Medulla oblongata (tissue), 1 donor: ENCODE data around the gene FSTL5.

Source experiments
- DNase-seq: peaks from one replicate; pipeline ENCODE4 v3.0.0-alpha.2; 2015; ENCODE audit errors: extremely low spot score

Gene FSTL5

DNA sequence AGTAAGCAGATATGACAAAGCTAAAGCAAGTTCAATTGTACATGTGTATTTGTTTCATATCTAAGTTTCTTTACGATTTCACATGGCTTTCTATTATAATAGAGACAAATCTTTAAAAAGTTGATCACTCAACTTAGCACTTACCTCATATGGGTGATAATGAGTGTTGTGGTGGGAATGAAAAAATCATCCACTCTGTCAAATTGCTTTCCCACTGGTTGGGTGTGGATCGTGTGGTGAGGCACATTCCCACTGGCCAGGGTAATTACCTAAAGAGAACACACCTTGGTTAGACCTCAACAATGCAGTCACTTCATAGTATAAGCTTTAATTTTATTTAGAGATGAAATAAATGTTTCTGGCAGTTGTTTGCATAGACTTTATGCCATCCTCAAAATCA lies 708.9 kb downstream of the FSTL5 start:
- DNase-seq: no peak

DNA sequence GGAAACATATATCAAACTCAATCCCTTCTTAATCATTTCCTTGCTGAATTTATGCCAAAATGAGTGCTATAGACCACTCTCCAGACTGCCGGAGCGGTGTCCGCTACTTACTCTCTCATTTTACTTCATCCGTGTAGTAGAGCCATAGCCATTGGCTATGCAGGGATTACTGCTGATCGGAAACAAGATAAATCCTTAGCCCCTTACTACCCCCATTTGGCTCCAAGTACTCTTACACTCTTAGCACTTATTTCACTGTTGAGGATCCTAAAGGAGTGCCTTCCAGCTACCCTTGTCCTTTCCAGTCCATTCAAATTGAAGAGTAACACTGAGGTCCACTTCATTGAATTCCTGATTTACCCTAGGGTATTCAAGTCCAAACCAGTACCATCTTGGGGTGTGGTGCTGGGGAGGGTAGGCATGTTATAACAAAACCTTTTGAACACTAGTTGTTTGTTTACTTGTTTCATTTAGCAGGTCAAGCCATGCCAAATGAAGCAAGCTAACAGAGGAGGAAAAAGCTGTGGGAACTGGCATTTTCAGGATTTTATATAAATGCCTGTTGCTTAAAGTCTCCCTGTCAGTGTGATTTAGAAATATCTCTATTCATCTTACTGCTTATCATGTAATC lies 715.1 kb downstream of the FSTL5 start:
- DNase-seq: no peak

DNA sequence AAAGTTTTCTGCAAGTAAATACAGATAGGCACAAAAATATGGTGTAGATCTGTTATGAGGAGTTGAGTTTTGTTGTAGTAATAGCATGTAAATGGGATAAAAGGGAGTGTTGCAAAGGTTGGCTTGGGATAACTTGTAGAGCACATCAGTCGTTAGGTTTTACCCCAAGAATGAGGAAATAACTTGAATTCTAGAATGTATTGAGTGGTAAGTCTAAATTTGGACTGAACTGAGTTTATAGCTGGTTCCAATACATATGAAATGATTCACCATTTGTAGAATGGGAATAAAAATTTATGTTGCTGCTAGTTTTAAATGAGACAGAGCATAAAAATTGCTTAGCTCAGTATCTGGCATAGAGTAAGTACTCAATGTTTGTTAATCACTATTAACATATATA lies 719.2 kb downstream of the FSTL5 start:
- DNase-seq: no peak

DNA sequence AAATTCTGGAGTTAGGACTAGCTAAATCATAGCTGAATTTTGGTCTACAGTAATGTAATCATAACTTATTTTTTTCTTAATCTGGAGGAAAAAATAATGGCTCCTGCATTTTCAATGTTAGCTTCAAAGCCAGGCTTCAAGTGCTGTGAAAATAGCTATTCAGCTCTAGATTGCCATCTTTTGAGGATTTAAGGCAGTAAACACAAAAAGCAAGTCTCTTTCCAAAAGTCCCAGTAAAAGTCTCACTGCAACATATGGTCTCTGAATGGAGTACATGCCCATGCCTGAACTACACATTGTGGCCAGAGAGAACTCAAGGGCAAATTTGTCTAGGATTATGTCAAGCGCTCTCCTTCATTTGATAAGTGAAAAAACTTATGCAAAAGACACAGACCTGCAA lies 720.9 kb downstream of the FSTL5 start:
- peak; percentile 7 for DNase-seq

- DNase-seq: no peak
These were observed 725.7 kb downstream of the FSTL5 start for GRCh38 chr4:161438096-161438495.

GRCh38 chr4:161428180-161428965 lies 735.4 kb downstream of the FSTL5 start:
- DNase-seq: no peak

DNA sequence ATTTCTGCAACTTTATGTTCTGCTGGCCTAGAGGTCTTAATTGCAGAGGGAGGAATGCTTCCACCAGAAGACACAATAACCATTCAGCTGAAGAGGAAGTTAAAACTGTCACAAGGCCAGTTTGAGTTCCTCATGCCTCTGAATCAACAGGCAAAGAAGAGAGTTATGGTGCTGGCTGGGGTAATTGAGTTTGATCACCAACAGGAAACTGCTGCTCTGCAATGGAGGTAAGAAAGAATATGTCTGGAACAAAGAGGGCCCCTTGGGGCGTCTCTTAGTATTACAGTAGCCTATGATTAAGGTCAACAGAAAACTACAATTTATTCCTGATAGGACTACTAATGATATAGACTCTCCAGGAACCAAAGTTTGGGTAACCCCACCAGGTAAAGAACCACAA lies 744.0 kb downstream of the FSTL5 start:
- peak; percentile 20 for DNase-seq

DNA sequence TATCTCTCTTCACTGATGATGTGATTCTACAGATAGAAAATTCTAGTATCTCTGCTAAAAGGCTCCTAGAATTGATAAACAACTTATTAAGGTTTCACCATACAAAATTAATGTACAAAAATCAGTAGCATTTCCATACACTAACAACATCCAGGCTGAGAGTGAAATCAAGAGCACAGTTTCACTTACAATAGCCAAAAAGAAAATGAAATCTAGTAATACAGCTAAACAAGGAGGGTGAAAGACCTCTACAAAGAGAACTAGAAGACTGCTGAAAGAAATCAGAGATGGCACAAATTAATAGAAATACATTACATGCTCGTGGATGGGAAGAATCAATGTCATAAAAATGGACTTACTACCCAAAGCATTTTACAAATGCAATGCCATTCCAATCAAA lies 751.9 kb downstream of the FSTL5 start:
- DNase-seq: no peak

DNA sequence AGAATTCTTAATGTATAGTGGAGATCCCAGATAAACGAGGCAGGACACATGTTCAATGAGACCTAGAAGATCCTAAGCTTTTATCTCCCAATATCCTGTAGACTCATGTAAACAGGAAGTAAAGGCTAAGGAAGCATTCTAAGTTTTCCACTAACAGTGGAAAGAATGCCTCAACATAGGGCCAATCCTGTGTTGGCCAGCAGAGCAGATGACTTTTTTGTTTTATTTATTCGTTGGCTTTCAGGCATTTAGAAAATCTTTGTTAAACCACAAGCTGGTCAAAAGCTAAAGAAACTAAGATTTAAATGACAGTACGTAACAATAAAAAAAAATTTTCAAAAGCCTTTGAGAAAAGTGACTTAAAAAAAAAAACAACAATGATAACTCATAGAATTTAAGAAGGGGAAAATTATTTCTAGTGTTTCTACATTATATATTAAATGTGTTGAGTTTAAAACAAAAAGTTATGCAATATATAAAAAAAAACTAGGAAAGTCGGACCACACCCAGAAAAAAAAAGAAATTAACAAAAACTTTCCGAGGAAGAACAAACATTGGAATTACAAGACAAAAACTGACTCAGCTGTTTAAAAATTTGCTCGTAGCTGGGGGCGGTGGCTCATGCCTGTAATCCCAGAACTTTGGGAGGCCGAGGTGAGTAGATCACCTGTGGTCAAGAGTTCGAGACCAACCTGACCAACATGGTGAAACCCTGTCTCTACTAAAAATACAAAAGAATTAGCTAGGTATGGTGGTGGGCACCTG lies 759.3 kb downstream of the FSTL5 start:
- no peak for DNase-seq

- DNase-seq: no peak
These were observed 760.0 kb downstream of the FSTL5 start for GRCh38 chr4:161403781-161404180.

DNA sequence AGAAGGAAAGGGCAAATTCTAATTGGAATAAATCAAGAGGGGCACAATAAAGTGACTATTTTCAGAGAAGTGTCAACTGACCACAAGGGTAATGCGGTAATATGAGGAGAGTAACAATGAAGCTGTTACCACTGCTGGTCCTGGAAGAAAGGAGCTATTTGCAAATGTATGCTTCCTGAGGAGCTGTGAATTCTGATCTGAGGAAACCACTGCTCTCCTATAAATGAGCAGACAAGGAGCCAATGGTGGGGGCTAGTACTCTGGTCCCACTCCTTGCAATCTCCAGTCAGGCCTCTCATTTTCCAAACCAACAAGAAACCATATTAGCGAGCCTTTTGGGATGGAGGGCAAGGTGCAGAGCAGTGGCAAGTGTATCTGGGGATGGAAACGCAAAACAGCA lies 770.2 kb downstream of the FSTL5 start:
- DNase-seq: no peak

- no peak for DNase-seq
These were observed 781.1 kb downstream of the FSTL5 start for GRCh38 chr4:161382655-161383054.

- no peak for DNase-seq
These were observed 787.5 kb downstream of the FSTL5 start for GRCh38 chr4:161376275-161376674.

- no peak for DNase-seq
These were observed 799.1 kb downstream of the FSTL5 start for GRCh38 chr4:161364681-161365080.

DNA sequence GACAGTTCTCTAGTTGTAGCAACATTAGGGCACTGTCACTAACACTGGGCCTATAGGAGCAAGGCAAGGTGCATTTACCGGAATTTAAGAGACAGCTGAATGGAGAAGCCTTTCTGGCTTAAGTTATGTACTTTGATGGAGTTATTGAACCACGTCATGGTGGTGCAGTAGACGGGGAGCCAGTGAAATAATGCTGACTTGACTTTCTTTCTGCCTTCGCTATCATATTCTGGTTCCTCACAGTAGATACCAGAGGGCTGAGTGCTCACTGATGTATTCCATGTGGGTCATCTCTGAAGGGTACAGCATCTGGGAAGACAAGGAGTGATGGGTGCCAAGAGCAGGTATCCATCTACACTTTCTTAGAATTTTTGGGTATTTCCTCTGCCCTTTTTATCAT lies 802.8 kb downstream of the FSTL5 start:
- DNase-seq: no peak

GRCh38 chr4:161359491-161359890 lies 804.3 kb downstream of the FSTL5 start:
- DNase-seq: no peak

GRCh38 chr4:161356351-161356750 lies 807.4 kb downstream of the FSTL5 start:
- DNase-seq: no peak

GRCh38 chr4:161350946-161351345 lies 812.9 kb downstream of the FSTL5 start:
- no peak for DNase-seq

DNA sequence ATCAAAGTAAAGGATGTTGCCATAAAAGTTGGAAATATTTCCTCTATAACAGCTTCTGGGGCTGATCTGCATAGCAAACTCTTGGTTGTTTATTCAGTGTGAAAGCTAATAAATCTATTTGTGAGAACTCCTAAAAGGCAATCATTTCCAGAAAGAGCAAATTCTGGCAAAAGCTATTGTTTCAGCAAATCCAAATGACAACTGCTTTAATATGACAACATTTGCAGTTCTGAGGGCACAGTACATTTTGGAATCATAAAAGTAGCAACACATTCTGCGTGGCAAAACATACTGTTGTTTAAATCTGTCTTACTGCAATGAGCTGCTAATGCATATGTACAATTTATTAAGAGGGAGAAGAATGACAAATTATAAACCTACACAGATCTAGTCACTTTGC lies 818.1 kb downstream of the FSTL5 start:
- no peak for DNase-seq

DNA sequence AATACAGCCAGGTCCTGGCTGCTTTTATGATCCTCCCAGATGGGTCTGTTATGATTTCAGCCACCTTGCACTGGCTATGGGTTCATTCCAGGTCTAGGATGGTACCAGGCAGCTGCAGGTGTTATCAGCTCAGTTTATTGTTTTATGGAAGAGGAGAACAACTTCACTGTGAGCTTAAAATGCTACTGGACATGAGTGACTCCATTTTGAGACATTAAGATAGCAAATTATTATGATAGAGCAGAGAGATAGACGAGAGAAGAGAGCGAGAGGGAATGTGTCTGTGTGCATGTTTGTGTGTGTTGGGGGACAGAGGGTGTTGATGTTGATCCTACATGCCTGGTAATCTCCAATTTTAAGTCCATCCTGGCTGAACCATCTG lies 820.2 kb downstream of the FSTL5 start:
- DNase-seq: no peak

DNA sequence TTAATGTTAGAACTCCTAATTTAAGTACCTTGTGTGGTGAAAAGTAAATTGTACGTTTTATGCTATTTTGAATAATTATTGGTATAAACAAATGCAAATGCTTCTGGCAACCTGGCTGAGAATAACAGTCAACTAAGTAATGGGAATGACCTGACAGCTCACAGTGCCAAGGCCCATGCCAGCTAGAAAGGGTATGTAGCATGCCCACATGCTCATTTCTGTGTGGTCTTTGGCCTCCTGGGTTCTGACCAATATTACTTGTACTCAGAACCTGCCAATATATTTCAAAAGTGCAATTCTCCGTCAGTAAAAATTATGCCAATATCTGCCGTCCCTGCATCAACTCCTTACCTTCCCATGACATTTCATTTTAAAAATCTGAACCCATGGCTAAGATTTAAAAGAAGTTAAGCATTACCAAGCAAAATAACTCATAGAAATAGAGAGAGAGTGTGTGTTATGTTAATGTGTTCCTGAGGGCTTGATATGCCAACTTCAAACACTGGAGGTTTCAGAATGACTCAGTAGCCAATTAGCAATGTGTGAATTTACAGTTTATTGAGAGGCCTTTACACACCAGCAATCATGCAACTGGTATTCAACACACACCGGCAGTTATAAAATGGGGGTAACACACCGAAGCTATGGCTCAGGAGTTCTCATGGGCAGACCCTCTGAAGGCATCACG lies 820.8 kb downstream of the FSTL5 start:
- DNase-seq: no peak

DNA sequence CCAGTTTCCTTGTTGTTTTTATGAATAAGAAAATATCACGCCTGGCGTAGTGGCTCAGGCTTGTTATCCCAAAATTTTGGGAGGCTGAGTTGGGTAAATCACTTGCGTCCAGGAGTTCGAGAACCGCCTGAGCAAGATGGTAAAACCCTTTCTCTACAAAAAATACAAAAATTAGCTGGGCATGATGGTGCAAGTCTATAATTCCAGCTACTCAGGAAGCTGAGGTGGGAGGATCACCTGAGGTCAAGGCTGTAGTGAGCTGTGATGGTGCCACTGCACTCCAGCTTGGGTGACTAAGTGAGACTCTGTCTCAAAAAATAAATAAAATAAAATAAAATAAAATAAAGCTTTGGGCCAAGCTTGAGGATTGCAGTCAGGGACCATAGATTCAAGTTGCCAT lies 827.2 kb downstream of the FSTL5 start:
- DNase-seq: no peak
